Dermis microvascular lymphatic vessel endothelial cell (primary cell): ENCODE measurements around the gene DMGDH. TPM values are rescaled to one million over a fixed set of nuclear protein-coding genes. Genes with fewer than 3 reads are reported as not detected.

Experiments used
- DNase-seq, 2 donors: peaks; one replicate each; pipeline versions ENCODE4 v3.0.0 to v3.0.0-alpha.2; 2010; ENCODE audit warnings: low read depth in 2 of 2
- total RNA-seq: library from RNA; depleted of rRNA; stranded (reverse); fragments of >200 nt; gene quantifications from 2 replicates; pipeline ENCODE4 v1.2.1, GENCODE V29; 2014

Gene DMGDH
- total RNA-seq, 1 donor from 2014 or later, result 0.51 TPM

DNA sequence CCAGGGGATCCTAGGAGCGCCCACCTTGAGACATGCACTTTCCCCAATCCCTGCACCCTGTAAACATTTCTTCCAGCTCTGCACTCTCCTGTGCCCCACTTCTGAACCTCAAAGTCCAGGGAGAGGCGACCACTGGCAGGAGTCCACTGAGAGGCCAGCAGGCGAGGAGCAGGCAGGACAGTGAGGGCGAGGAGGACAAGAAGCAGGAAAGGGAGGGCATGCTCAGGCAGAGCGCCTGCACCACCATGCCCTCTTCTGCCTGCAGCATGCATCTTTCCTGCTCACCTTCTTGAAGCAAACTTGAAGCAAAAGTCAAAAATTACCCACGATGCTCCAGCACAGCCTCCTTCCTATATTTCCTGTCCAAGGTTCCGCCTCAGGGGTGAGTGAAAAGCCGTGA, 94.4 kb downstream of the DMGDH start:
- no peak for DNase-seq

DNA sequence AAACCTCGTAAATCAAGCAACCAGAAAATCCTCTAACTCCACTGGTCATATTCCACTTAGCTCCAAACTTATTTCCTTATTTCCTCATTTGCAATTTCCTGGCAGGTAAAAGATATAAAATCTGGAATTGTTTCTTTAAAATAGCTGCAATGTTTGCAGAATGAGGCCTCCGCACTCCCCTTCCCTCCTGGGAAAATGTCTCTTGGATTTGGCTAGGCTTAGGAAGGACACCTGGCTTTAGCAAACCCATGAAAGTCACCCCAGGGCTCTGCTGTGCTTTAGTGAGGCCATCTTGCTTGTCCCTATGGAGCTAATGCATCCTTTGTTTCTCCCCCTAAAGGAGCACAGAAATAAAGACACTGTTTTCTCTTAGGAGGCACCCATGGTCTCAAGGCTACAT, 94.9 kb downstream of the DMGDH start:
- DNase-seq, result no peak

DNA sequence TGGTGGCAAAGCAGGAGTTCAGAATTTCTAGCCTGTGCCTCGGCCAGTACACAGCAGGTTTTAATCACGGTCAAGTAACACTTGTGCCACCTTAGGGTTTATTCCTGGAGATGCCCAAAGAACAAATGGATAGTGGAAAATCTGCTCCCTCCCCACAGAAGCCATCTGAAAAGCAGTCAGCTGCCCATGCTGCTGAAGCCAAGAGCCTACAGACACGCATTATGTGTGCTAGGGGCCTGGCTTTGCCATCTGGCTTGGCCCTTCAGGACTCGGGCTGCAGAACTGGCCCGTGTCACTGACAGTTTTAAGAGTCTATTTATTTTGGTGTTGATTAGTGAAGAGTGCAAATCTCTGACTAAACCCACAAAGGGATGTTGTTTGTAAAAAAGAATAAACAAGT, 95.5 kb downstream of the DMGDH start:
- DNase-seq, result no peak

DNA sequence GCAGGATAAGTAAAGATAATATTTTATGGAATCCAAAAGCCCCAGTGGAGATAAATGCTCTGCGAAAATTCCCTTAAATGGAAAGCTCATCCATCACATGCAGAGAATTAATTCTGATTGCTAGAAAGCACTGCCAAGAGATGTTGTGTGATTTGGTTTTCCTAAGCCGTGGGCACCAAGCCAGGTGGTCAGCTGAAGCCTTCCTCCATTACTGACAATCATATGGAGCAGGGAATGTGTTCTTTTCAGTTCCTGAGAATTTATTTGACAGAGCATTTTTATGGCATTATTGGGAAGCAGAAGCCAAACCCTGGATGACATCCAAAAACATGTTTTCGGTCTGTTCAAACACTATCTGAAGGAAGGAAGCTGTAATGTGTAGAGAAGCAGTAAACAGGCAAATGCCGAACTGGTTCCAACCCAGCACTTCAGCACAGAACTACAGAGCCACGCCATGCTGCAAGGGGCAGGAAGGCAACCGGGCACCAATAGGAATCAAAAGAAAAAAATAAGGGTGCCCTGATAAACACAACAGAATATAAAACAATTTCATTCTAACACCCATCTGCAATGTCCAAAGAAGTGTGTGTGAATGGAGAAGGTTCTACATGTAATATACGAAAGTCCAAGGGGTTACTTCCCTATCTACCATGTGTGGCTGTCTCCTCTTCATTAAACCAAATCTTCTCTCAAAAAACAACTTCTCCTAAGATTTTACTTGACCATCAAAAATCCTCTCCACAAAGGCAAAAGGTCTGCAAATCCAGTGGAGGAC, 96.6 kb downstream of the DMGDH start:
- DNase-seq, result peak; percentile 96

DNA sequence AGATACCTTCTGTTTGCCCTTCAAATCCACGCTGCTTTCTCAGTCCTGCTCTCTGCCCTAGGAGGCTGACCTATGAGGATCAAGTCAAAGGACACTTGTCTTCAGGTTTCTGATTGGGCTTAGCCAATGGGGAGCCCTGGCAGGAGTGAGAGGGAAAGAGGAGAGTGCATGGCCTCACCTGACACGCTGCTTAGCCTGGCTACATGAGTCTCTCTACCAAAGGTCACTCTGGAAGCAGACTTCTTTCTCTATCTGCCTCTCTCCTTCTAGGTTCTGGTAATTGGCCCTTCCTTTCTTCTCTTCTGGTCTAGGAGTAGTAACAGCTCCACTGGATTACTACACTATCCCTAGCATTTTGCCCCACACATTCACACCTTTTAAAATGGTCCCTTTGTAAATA, 97.5 kb downstream of the DMGDH start:
- no peak for DNase-seq

DNA sequence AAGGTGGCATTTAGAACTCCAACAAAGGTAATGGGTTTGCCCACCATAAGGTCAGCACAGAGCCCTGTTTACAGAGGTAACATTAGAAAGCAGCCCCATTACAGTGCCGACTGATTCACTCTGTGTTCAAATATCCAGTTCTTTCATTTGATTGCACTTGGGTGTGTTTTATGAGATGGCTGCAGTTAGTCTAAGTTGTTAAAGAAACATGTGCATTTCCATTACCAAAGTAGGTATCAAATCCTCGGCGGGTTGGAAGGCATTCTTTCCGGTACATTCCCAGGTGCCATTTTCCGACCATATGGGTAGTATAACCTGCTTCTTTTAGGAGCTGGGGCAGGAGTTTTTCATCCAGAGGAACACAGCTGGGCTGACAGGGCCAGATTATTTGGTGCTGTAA, 100.7 kb downstream of the DMGDH start:
- DNase-seq, result no peak

DNA sequence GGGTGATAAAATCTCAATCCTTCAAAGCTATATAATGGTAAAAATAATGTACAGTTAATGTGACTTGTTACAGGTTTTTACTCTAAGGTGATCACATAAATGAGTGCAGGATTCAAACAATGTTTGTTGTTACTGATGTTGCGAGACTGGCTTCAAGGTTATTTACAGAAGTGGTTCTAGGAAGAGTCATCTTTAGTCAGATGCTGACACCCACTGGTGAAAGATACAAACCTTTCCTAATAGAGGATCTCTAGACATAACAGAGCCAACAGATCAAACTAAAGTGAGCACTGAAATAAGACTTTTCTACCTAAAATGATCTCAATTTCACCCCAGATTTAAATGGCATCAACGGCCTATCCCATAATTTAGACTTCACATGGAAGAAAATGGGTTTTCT, 104.6 kb downstream of the DMGDH start:
- peak; percentile 67 to 75 for DNase-seq

DNA sequence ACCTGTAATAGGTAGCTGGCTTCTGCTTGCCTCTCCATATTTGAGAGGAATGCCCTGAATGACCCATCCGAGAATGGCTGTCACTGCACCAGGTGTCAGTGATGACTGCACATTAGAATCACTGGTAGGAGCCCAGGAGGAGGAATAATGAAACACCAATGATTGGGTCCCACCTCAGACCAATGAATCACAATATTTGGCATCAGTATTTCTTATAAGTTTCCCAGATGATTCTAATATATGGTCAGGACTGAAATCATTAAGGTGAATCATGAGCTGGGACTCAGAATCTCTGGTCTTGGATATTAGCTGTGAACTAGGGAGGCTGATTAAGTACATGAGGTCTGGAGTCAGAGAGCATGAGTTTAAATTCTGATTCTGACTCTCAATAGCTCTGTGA, 107.7 kb downstream of the DMGDH start:
- DNase-seq, result no peak

DNA sequence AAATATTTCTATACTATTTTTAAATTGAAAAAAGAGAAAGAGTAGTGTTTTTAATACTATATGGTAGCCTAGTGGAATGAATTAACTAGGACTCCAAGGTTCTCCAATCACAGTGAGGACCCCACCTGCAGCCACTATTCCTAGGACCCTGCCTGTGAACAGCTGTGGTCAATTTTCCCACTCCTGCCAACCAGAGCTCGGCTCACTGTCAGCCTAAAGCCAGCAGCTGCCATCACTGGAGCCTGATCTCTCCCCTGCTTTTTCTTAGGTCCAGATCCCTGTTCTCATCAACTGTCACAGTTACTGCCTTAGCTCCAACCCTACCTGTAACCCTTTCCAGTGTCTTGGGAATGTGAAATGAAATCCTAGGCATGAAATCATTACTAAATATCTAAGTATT, 109.7 kb downstream of the DMGDH start:
- no peak for DNase-seq

DNA sequence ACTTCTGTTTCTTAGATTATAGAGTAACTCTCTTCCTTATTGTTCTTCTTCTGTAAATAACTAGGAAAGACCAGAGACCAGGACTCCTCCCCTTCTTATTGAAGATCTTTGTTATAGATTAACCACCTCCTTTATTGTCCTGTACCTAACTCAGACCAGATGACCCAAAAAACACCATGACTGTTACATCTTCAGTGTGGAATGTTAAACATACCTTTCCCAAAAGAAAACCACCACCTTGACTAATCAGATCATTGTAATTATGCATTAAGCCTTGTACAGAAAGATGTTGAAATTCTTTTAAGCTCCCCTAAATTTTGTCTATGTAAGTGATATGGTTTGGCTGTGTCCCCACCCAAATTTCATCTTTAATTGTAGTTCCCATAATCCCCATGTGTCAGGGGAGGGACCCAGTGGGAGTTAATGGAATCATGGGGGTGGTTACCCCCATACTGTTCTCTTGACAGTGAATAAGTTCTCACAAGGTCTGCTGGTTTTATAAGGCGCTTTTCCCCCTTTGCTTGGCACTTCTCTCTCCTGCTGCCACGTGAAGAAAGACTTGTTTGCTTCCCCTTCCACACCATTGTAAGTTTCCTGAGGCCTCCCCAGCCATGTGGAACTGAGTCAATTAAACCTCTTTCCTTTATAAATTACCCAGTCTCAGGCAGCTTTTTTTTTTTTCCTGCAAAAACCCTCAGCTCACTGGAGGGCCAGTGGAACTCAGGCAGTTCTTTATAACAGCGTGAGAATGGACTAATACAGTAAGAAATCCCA, 110.6 kb downstream of the DMGDH start:
- no peak for DNase-seq

DNA sequence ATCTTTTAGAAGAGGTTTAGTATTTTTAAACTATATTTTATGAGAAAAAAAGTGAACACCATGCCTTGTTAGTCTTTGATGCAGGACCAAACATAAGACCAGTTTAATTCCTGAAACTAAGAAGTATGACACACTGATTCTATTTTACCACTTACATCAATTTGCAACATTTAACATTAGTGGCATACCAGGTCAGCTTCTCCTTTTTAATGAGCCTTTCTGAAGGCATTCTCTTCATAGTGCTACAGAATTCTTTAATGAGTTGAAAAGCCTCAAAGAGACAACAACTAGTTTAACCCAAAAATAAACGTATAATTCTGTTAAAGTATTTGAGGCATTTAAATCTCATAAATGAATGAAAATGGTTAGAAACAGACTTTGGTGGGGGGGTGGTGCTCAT, 112.6 kb downstream of the DMGDH start:
- no peak for DNase-seq

DNA sequence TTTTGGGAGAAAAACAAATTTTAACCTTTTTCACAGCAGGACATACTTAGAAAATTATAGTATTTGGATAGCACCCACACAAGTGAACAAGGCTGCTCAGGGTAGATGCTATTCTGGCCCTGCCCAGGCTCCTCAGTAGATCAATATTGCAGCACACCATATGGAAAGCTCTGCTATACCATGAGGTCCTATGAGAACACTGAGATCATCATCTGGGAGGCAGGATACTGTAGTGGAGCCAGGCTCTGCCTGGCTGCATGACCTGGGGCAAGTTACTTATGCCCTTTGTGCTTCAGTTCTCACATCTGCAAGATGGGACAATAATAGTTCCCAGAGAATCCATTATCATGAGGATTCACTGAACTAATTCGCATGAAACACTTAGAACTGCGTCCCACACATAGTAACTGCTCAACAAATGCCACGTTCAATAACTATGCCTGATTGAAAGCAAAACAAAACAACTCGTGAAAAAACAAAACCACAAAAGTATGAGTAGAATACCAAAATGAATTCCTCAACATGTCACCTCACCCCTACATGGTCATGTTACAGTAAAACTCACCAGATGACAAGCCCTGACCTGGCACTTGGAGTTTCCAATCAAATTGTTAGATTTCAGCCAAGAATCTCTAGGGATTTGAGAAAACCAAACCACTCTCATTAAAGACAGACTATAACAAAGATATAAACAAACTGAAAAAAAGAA, 116.2 kb downstream of the DMGDH start:
- DNase-seq, result no peak

Other genes with a start within 250 kb of the DMGDH start
- 7.2 and 12.3 TPM in 2 replicates for gene ARSB, start 84.4 kb downstream of the DMGDH start, total RNA-seq
- 3.1 and 6.2 TPM in 2 replicates for gene BHMT2, start 93 bp upstream of the DMGDH start, total RNA-seq
- not detected in 2 replicates for gene BHMT, start 42.1 kb upstream of the DMGDH start, total RNA-seq
- gene JMY, start 166.5 kb upstream of the DMGDH start, total RNA-seq, result 9.1 and 10.1 TPM in 2 replicates